AG04450 (cell line): ENCODE measurements around the gene RNASE8. TPM values are rescaled to one million over a fixed set of nuclear protein-coding genes. Genes with fewer than 3 reads are reported as not detected.
"Not testable (repeated sequence)": the region's sequence is repeated elsewhere in the genome, so short reads cannot be mapped to it uniquely, and the experiment has no call there.

Source experiments
- CTCF ChIA-PET: fragments of 300-600, 350-600 bp; formaldehyde crosslinking; extraction: SDS; loops from one replicate; lab custom pipeline; 2022; ENCODE audit warnings: antibody characterized with exemption, inconsistent platforms; lab: Charles Lee
- POLR2A ChIA-PET: fragments of 350-600 bp; formaldehyde crosslinking; extraction: SDS; loops from one replicate; lab custom pipeline; 2021; ENCODE audit warnings: antibody characterized with exemption, inconsistent platforms; lab: Yijun Ruan, JAX
- DNase-seq: peaks from one replicate; pipeline ENCODE4 v3.0.0-alpha.2; 2011; ENCODE audit warnings: low read depth, low spot score
- H3K27ac ChIP-seq: one replicate; pipeline ENCODE4 v1.5.1; 2012; ENCODE audit warnings: low read depth, low read length, control low read depth
- H3K27me3 ChIP-seq: one replicate; pipeline ENCODE4 v1.6.0; 2012; ENCODE audit warnings: low read length; ENCODE audit not compliant: control insufficient read depth, insufficient read depth
- H3K4me3 ChIP-seq: 2 replicates; pipeline ENCODE4 v1.5.1; 2011; ENCODE audit warnings: mild to moderate bottlenecking, low read depth, low read length, control low read depth
- H3K9me3 ChIP-seq: 2 replicates; pipeline ENCODE4 v1.5.1; 2012; ENCODE audit warnings: low read length; ENCODE audit not compliant: control insufficient read depth, insufficient read depth
- CTCF ChIP-seq: IDR thresholded peaks from 2 replicates; pipeline ENCODE4 v1.5.1; 2011; ENCODE audit warnings: low read depth, low read length, control low read depth, inconsistent platforms
- polyA minus RNA-seq: library from RNA; depleted of rRNA, polyadenylated mRNA; stranded (reverse); fragments of >200 nt; gene quantifications from 2 replicates; pipeline ENCODE4 v1.2.3, GENCODE V29; 2011; rRNA and poly(A)+ RNA removed
- polyA plus RNA-seq: library from polyadenylated mRNA; depleted of rRNA; stranded (reverse); fragments of >200 nt; gene quantifications from 2 replicates; pipeline ENCODE4 v1.2.3, GENCODE V29; 2011; rRNA removed

The RNASE8 gene, protein sequence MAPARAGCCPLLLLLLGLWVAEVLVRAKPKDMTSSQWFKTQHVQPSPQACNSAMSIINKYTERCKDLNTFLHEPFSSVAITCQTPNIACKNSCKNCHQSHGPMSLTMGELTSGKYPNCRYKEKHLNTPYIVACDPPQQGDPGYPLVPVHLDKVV
- polyA plus RNA-seq, result not detected in 2 replicates
- not detected in 2 replicates for polyA minus RNA-seq

- Histone ChIP-seq H3K4me3 (no peak within 1 kb of the TSS), H3K27me3 (no peaks in the 10 kb centered on the region), H3K9me3 (no peaks in the 10 kb centered on the region), H3K27ac (peak within 1 kb of the TSS; percentile 52)
- ChIA-PET CTCF (interaction anchor here (0.7 to 2.2 kb wide), 4 partner anchors 10 to 45 kb away, joined by 3 to 14 read pairs (median 6); no protein-coding TSS in a partner anchor), POLR2A (no interaction called here)
- TF ChIP-seq CTCF, result peak; percentile 32
- no peak for DNase-seq
Observed at GRCh38 chr14:21057803-21058675, at the start of gene RNASE8. Gene RNASE8, plus strand, starts transcription at chr14:21057822. Its CDS starts 71 bp downstream, at chr14:21057893.

DNA sequence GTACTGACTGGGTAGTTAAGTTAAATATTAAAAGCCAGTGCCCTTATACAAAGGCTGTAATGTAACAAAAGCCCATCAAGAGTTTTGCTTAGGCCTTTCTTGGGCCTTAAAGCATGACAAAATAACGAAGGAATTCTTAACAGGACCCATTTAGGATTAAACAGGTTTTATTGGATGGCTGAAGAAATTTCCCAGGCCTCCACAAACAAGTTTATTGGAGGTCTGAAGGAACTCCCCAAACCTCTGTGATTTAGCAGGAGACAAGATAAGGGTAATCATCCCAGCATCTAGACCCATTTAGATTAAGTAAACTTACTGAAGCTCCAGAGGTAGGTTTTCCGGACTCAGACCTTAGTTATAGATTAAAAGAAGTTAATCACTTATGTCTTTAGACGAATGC is 47.9 kb upstream of the RNASE8 start:
- H3K4me3 ChIP-seq, DNase-seq, POLR2A ChIA-PET, H3K27ac ChIP-seq, H3K9me3 ChIP-seq: not testable (repeated sequence)
- CTCF ChIA-PET, result interaction anchor here (1.8 to 3.2 kb wide), 4 partner anchors 30 to 94 kb away, joined by 9 to 15 read pairs (median 12); no protein-coding TSS in a partner anchor
- H3K27me3 ChIP-seq, result peaks cover 16% of the 10 kb centered on the region

- peaks cover 16% of the 10 kb centered on the region for H3K27me3 ChIP-seq
- H3K27ac ChIP-seq, result no peak overlapping the region
- TF ChIP-seq CTCF, result no peak
- POLR2A ChIA-PET, result no interaction called here
- CTCF ChIA-PET, result interaction anchor here (1.9 to 13.3 kb wide), 5 partner anchors 29 to 96 kb away, joined by 6 to 310 read pairs (median 18); no protein-coding TSS in a partner anchor
- H3K4me3 ChIP-seq, result no peak overlapping the region
- no peak for DNase-seq
- H3K9me3 ChIP-seq, result no peaks in the 10 kb centered on the region
Observed at GRCh38 chr14:21011136-21011535, 46.5 kb upstream of the RNASE8 start.

DNA sequence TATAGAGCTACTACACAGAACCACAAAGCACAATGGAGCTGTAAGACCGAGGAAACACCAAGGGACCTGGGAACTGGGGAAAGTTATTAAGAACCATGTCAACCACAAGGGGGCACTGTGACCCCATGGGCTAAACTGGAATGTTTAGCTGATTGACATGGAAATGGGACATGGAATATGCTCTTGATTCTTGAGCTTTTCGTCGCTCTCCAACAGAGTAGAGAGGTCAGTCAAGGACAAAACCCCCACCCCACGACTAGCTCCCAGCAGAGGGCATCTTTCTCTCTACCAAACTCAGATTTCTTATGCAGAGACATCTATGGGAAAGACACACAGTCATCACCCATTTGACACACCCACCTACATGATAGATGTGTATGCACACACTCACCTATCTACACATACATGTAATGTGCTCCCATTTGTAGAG is 42.8 kb upstream of the RNASE8 start:
- CTCF ChIA-PET, result interaction anchor here (0.5 to 13.3 kb wide), 49 partner anchors 9 to 703 kb away, joined by 3 to 310 read pairs (median 7); partner anchors contain the start of genes ARHGEF40, NDRG2, RNASE7 and RNASE8
- TF ChIP-seq CTCF, result peak; percentile 96
- Histone ChIP-seq H3K27ac (no peak overlapping the region), H3K9me3 (no peaks in the 10 kb centered on the region), H3K27me3 (peaks cover 20% of the 10 kb centered on the region), H3K4me3 (no peak overlapping the region)
- POLR2A ChIA-PET, result interaction anchor here (0.6 to 2.0 kb wide), 6 partner anchors 26 to 178 kb away, joined by 3 to 12 read pairs (median 3); partner anchors contain the start of gene ARHGEF40
- peak; percentile 65 for DNase-seq

- ChIA-PET POLR2A (interaction anchor here (0.6 to 2.0 kb wide), 6 partner anchors 25 to 179 kb away, joined by 3 to 12 read pairs (median 3); partner anchors contain the start of gene ARHGEF40), CTCF (interaction anchor here (0.6 to 13.3 kb wide), 45 partner anchors 8 to 704 kb away, joined by 3 to 310 read pairs (median 9); partner anchors contain the start of genes ARHGEF40, NDRG2, RNASE7 and RNASE8)
- DNase-seq, result no peak
- H3K27ac ChIP-seq, result no peak overlapping the region
- H3K4me3 ChIP-seq, result no peak overlapping the region
- no peak for TF ChIP-seq CTCF
- H3K9me3 ChIP-seq, result no peaks in the 10 kb centered on the region
- H3K27me3 ChIP-seq, result peaks cover 23% of the 10 kb centered on the region
Observed at GRCh38 chr14:21015312-21015711, 42.3 kb upstream of the RNASE8 start.
